Jurkat, Clone E6-1 (cell line): ENCODE results near the gene IL21.
"Not testable (repeated sequence)": the region's sequence is repeated elsewhere in the genome, so short reads cannot be mapped to it uniquely, and the experiment has no call there.

Source experiments
- DNase-seq: peaks from one replicate; pipeline ENCODE4 v3.0.0-alpha.2; 2011; ENCODE audit warnings: low read depth, low spot score
- H3K4me3 ChIP-seq: 2 replicates; pipeline ENCODE4 v1.5.1; 2011; ENCODE audit warnings: mild to moderate bottlenecking, low read length, control low read depth, moderate library complexity

Gene IL21

GRCh38 chr4:122591196-122591595 is 29.7 kb downstream of the IL21 start:
- no peak for DNase-seq
- H3K4me3 ChIP-seq, result no peak overlapping the region

GRCh38 chr4:122588453-122589238 is 32.2 kb downstream of the IL21 start:
- DNase-seq, result no peak
- no peak overlapping the region for H3K4me3 ChIP-seq

GRCh38 chr4:122584519-122584918 is 36.3 kb downstream of the IL21 start:
- DNase-seq, result peak; percentile 55
- no peak overlapping the region for H3K4me3 ChIP-seq

DNA sequence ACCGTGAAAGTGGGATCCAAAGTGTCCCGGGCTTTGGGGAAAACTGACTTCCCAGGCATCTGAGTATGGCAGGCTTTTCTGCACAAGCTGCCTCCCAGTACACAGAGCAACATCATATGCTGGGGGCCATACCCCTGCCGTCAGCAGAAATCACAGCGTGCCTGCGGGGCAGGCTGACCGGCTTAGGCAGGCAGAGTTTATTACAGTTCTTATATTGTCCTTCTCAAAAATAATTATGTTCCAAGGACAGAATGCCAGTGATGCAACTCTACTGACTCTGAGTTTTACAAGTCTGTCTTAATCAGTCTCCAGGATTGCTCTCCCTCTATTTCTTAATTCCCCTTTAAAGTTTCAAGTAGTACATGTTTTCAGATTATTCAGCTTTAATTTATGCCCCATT is 37.0 kb downstream of the IL21 start:
- DNase-seq, result no peak
- H3K4me3 ChIP-seq, result no peak overlapping the region

- H3K4me3 ChIP-seq, result peak overlapping the region; percentile 28
- peak; percentile 100 for DNase-seq
These were observed 42.8 kb downstream of the IL21 start for GRCh38 chr4:122577808-122578781.

DNA sequence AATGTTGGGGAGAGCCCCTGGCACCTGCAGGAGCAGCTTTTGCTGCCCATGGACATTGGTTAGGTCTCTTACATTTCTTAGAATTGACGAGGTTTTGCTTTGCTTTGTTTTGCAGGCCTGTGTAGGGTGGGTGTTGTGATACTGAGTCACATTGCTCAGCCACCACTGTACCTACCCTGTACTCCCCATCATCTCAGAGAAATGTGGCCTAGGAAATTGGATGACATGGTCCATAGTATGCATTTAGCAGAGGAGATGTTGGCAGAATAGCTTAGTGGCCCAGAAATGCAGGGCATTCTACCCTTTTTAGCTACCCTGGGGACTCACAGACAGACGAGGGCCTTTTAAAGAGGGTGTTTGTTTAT is 43.7 kb downstream of the IL21 start:
- DNase-seq, result no peak
- no peak overlapping the region for H3K4me3 ChIP-seq

DNA sequence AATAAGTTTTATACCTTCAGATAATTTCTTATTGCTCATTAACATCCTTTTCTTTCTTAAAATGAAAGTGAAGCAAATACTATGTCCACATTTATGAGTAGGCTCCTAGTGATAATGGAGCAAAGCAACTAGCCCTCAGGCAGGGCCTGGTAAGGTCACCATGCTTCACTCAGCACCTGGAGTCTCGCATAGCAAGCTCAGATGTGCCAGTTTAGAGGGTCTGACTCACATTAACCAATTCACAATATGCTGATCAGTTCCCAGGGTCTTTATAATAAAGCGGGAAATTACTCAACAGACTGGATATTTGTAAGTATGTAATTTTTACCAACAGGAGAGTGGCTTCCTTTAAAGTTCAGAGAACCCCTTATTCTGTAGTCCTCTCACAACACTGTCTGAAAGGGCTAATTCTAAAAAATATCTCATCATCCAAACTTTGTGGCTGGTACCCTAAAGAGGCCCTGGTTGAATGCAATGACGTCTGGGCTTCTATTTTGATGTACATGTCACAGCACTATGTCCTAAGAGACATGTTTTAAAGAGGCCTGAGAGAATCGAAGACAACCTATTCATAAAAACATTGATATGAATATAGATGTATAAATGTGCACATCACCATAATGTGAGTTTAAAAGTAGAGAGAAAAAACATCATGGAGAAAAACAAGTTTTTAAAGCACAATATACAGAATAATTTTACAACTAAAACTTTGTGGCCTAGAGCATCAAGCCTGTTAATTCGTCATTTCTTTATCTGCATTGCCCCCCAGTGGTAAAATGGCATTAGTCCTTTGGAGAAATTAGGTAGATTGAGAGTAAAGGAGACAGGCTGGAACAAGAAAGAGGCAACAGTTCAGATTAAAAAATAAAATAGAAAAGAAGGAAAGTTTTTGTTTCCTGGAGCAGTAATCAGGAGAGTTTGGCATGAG is 44.3 kb downstream of the IL21 start:
- DNase-seq, result peak; percentile 71
- no peak overlapping the region for H3K4me3 ChIP-seq

DNA sequence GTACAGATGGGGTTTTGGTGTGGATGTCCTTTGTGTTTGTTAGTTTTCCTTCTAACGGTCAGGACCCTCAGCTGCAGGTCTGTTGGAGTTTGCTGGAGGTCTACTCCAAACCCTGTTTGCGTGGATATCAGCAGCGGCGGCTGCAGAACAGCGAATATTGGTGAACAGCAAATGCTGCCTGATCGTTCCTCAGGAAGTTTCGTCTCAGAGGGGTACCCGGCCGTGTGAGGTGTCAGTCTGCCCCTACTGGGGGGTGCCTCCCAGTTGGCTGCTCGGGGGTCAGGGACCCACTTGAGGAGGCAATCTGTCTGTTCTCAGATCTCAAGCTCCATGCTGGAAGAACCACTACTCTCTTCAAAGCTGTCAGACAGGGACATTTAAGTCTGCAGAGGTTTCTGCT is 46.5 kb downstream of the IL21 start:
- H3K4me3 ChIP-seq, DNase-seq: not testable (repeated sequence)

DNA sequence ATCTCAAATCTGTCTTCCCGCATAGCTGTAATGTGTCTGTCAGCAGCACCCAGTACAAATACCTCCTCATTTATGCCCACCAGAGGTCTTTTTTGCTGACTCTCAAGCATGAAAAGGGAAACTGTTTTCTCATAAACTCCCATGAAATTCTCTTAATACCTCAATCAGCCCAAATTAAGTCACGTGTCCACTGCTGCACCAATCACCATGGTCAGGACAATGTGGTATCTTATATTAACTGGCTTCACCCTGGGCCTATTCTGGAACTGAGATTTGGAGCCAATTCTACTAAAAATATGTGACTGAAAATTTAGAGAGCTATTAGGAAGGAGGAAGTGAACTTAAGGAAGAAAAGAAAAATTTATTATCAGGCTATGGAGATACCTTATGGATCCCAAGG is 58.4 kb downstream of the IL21 start:
- H3K4me3 ChIP-seq, result no peak overlapping the region
- DNase-seq, result no peak
